Endothelial cell of umbilical vein (primary cell): ENCODE results near the gene GPR157.

ENCODE experiments used
- CTCF ChIP-seq, 2 donors: IDR thresholded peaks; 1 replicate in 1 of 2; 2 replicates in 1 of 2; pipeline ENCODE4 v1.5.1; 2011; ENCODE audit warnings: low read length in 2 of 2, mild to moderate bottlenecking in 2 of 2, moderate library complexity in 2 of 2, control low read depth in 1 of 2, inconsistent platforms in 1 of 2, low read depth in 1 of 2; ENCODE audit not compliant: insufficient read depth in 1 of 2; ENCODE audit errors: extremely low read depth in 1 of 2
- EZH2 ChIP-seq: IDR thresholded peaks from 2 replicates; pipeline ENCODE4 v1.6.1; 2012; ENCODE audit warnings: borderline replicate concordance, low read depth, mild to moderate bottlenecking, moderate library complexity, low read length, inconsistent platforms; ENCODE audit not compliant: severe bottlenecking
- JUN ChIP-seq: IDR thresholded peaks from 2 replicates; pipeline ENCODE4 v1.6.1; 2011; ENCODE audit warnings: borderline replicate concordance, low read depth; ENCODE audit not compliant: insufficient read length, insufficient read depth
- POLR2A ChIP-seq: IDR thresholded peaks from 2 replicates; pipeline ENCODE4 v1.6.1; 2012; ENCODE audit warnings: low read depth, mild to moderate bottlenecking, control low read depth, low read length
- POLR2AphosphoS5 ChIP-seq: IDR thresholded peaks from 2 replicates; pipeline ENCODE4 v1.6.1; 2012; ENCODE audit warnings: low read depth, mild to moderate bottlenecking, control low read depth, low read length, moderate library complexity; ENCODE audit not compliant: insufficient read depth

GRCh38 chr1:9078752-9079500 lies 50.0 kb downstream of the GPR157 start:
- TF ChIP-seq CTCF (IDR thresholded peaks at IDR 0.05; ENCODE audit: extremely low read depth in 1 of 2, insufficient read depth in 1 of 2, low read depth in 1 of 2, low read length in 2 of 2) (no peak), POLR2A (no peak), EZH2 (no peak), POLR2AphosphoS5 (no peak), JUN (no peak)
